ENCODE results near the gene AUH.
"Not testable (repeated sequence)": the region's sequence is repeated elsewhere in the genome, so short reads cannot be mapped to it uniquely, and the experiment has no call there.

Gene AUH

GRCh38 chr9:91202736-91203283 is 158.9 kb downstream of the AUH start:
- DNase-seq: peak in 1 of 2 experiments; percentile 24

GRCh38 chr9:91200692-91201336 is 160.9 kb downstream of the AUH start:
- DNase-seq: no peak

- no peak for DNase-seq
These were observed 161.8 kb downstream of the AUH start for GRCh38 chr9:91199739-91200497.

- DNase-seq: not testable (repeated sequence)
These were observed 162.8 kb downstream of the AUH start for GRCh38 chr9:91198881-91199280.

- DNase-seq: no peak
These were observed 163.3 kb downstream of the AUH start for GRCh38 chr9:91198405-91198804.

- DNase-seq: peak in 1 of 2 experiments; percentile 0
These were observed 164.2 kb downstream of the AUH start for GRCh38 chr9:91197232-91198181.

- no peak for DNase-seq
These were observed 165.4 kb downstream of the AUH start for GRCh38 chr9:91196103-91196950.

- no peak for DNase-seq
These were observed 166.2 kb downstream of the AUH start for GRCh38 chr9:91195372-91196012.

GRCh38 chr9:91193658-91194391 is 167.9 kb downstream of the AUH start:
- no peak for DNase-seq

GRCh38 chr9:91193087-91193657 is 168.5 kb downstream of the AUH start:
- DNase-seq: no peak

- DNase-seq: peak in 1 of 2 experiments; percentile 35
These were observed 169.2 kb downstream of the AUH start for GRCh38 chr9:91192381-91193086.

GRCh38 chr9:91191411-91192380 is 170.0 kb downstream of the AUH start:
- DNase-seq: no peak

GRCh38 chr9:91190062-91190461 is 171.7 kb downstream of the AUH start:
- DNase-seq: no peak

- DNase-seq: no peak
These were observed 172.8 kb downstream of the AUH start for GRCh38 chr9:91188719-91189590.

GRCh38 chr9:91187965-91188344 is 173.8 kb downstream of the AUH start:
- DNase-seq: no peak

GRCh38 chr9:91187311-91187964 is 174.3 kb downstream of the AUH start:
- DNase-seq: no peak

- DNase-seq: no peak
These were observed 175.0 kb downstream of the AUH start for GRCh38 chr9:91186632-91187108.
